Smooth muscle cell of the pulmonary artery (primary cell): ENCODE measurements around the gene ADORA2B. TPM values are rescaled to one million over a fixed set of nuclear protein-coding genes. Genes with fewer than 3 reads are reported as not detected.

Experiments
- total RNA-seq: library from RNA; depleted of rRNA; stranded (reverse); fragments of >200 nt; gene quantifications from 2 replicates; pipeline ENCODE4 v1.2.3, GENCODE V29; 2014

The ADORA2B gene
- 22.6 and 28.2 TPM in 2 replicates for total RNA-seq

GRCh38 chr17:15944759-15945526, at the start of gene ADORA2B:
ADORA2B (plus strand) TSS chr17:15945130; CDS start chr17:15945249, 119 bp downstream.

GRCh38 chr17:15999141-15999973, 54.4 kb downstream of the ADORA2B start, which contains the start of the genes TTC19 and ZSWIM7:
TTC19 (plus strand) TSS chr17:15999824; CDS start chr17:15999849, 25 bp downstream.
ZSWIM7 (minus strand) TSS chr17:15999704; CDS start chr17:15999594, 110 bp downstream.

Other genes with a start within 250 kb of the ADORA2B start
- 25.3 and 37.9 TPM in 2 replicates for gene ZNF286A, start 245.4 kb upstream of the ADORA2B start, total RNA-seq
- 0.30 and 0.39 TPM in 2 replicates for gene TBC1D26, start 212.8 kb upstream of the ADORA2B start, total RNA-seq
- gene ZSWIM7, start 54.6 kb downstream of the ADORA2B start, total RNA-seq, result 14.2 and 15.0 TPM in 2 replicates
- gene TTC19, start 54.7 kb downstream of the ADORA2B start, total RNA-seq, result 32.3 and 45.1 TPM in 2 replicates